HG02840 (cell line): ENCODE results near the gene DAPP1.
A peak's percentile ranks its signal among the peaks of the same experiment; 100 is the strongest.

ENCODE experiments used
- ATAC-seq: cut with Tn5 transposase; IDR thresholded peaks from one replicate; pipeline ENCODE4 v1.9.1; 2021; ENCODE audit warnings: mild to moderate bottlenecking, moderate library complexity, moderate number of reproducible peaks; ENCODE audit not compliant: unreplicated experiment, low FRiP score

DAPP1 gene

GRCh38 chr4:99893839-99894160, 77.2 kb downstream of the DAPP1 start:
- ATAC-seq: no peak

- ATAC-seq: peak; percentile 99
Observed at GRCh38 chr4:99894161-99894997, 77.8 kb downstream of the DAPP1 start, which contains the start of gene LAMTOR3. TSS of gene LAMTOR3 (minus strand) at chr4:99894427. CDS start at chr4:99893963, 464 bp downstream.

- no peak for ATAC-seq
Observed at GRCh38 chr4:99894998-99895397, 78.4 kb downstream of the DAPP1 start.

- ATAC-seq: no peak
Observed at GRCh38 chr4:99915449-99915848, 98.8 kb downstream of the DAPP1 start.

GRCh38 chr4:99917575-99917974, 100.9 kb downstream of the DAPP1 start:
- no peak for ATAC-seq

GRCh38 chr4:99918656-99919055, 102.0 kb downstream of the DAPP1 start:
- no peak for ATAC-seq
